GM12874 (cell line): ENCODE data around the gene SLC24A2.

Experiments used
- TF ChIP-seq, protein P1 (sequence below): IDR thresholded peaks from 2 replicates; pipeline ENCODE4 v1.5.1; 2011; ENCODE audit warnings: low read depth, mild to moderate bottlenecking, control low read depth, low read length, moderate library complexity; ENCODE audit not compliant: insufficient read depth

The SLC24A2 gene

DNA sequence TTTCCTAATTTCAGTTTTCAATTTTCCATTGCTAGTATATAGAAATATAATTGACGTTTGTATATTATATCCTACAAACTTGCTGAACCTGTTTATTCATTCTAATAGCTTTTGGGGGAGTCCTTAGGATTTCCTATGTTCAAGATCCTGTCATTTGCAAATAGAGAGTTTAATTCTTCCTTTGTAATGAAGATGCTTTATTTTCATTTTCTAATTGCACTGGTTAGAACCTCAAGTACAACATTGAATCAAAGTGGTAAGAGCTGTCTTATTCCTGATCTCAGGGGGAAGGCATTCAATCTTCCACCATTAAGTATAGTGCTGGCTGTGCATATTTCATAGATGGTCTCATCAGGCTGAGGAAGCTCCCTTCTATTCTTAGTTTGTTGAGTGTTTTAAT, 15.6 kb upstream of the SLC24A2 start:
- TF ChIP-seq, protein P1, sequence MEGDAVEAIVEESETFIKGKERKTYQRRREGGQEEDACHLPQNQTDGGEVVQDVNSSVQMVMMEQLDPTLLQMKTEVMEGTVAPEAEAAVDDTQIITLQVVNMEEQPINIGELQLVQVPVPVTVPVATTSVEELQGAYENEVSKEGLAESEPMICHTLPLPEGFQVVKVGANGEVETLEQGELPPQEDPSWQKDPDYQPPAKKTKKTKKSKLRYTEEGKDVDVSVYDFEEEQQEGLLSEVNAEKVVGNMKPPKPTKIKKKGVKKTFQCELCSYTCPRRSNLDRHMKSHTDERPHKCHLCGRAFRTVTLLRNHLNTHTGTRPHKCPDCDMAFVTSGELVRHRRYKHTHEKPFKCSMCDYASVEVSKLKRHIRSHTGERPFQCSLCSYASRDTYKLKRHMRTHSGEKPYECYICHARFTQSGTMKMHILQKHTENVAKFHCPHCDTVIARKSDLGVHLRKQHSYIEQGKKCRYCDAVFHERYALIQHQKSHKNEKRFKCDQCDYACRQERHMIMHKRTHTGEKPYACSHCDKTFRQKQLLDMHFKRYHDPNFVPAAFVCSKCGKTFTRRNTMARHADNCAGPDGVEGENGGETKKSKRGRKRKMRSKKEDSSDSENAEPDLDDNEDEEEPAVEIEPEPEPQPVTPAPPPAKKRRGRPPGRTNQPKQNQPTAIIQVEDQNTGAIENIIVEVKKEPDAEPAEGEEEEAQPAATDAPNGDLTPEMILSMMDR = no peak

DNA sequence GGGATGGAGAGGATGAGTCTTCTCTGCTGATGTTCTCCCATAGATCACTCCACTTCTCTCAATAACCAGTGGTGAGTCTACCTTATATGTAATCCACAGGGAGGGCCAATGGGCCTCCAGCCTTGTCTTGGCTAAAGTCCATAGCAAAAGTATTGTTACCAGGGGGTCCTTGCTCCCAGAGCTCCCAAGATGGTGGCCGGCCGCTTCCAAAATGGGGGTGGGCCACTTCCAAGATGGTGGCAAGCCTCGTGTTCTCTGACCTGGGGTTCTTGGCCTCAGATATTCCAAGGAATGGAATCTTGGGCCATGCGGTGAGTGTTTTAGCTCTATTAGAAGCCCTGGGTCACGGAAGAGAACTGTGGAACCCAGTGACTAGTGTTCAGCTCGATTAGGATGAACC, 12.0 kb upstream of the SLC24A2 start:
- TF ChIP-seq, protein P1 = no peak

DNA sequence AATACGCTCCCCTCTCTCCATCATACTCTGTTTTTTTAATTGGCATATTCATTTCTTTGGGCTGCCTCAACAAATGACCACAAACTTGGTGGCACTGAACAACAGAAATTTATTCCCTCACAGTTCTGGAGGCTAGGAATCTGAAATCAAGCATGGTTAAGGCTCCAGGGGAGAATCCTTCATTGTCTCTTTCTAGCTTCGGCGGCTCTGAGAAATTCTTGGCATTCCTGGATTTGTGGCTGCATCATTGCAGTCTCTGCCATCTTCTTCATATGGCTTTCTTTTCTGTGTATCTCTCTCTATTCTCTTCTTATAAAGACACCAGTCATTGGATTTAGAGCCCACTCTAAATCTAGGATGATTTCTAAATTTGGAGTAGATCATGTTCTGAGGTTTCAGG, 10.9 kb upstream of the SLC24A2 start:
- TF ChIP-seq, protein P1 = no peak

DNA sequence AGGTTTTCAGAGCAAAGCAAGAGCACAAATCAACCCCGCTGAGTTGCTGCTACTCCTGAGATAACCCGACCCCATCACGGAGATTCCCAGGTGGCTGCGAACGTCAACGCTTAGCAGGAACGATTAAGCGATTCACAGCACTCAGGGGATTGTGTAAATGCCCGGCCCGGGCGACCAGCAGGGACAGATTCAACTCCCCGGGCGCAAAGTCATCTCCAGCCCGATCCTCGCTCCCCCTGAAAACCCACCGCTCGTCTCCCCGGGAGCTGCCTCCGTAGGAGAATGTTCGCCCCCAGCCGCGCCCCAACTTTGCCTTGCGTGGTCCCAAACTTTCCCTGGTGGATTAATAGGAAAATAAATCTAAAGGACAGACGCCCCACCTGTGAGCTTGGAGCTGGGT, 685 bp downstream of the SLC24A2 start:
- TF ChIP-seq, protein P1 = no peak

- TF ChIP-seq, protein P1 = no peak
Observed at GRCh38 chr9:19787672-19788071, 1.2 kb downstream of the SLC24A2 start.

GRCh38 chr9:19785230-19785629, 3.6 kb downstream of the SLC24A2 start:
- TF ChIP-seq, protein P1 = no peak

DNA sequence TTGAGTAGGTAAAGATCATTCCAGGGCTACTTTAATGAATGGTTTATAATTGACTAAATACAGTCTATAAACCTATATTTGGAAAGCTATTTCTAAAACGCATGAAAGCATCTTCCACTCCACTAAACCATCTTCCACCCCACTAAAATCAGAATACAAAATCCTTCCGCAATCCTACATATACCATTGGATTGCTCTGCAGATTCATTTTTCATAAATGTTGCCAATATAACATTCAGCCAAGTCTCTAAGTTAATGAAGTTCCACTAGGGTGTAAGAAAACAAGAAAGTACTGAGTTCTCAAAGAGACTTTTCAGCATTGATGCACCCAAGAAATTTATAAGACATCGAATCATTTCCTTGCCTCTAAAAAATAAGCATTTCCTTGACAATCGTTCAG, 4.7 kb downstream of the SLC24A2 start:
- TF ChIP-seq, protein P1 = no peak

DNA sequence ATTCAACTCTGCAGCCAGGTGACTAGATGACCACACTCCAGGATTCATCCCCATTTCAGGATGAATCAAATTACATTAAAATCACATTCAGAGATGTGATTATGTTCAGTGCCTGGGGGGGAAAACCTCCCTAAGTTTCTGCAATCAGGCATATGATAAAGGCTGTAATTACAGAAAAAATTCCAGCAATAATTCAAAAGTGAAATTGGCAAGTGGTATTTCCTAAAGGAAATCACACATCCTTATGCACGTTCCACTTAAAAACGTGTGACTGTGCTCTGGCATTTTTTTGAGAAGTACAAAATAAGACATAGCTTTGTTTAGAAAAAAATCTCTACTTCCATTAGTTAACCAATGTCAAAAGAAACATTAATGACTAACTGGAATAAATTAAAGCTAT, 5.3 kb downstream of the SLC24A2 start:
- TF ChIP-seq, protein P1 = no peak
